HG02973 (cell line): ENCODE results near the gene CYP2B6.
"Not testable (repeated sequence)": the region's sequence is repeated elsewhere in the genome, so short reads cannot be mapped to it uniquely, and the experiment has no call there.

ENCODE experiments used
- ATAC-seq: cut with Tn5 transposase; IDR thresholded peaks from one replicate; pipeline ENCODE4 v1.9.1; 2021; ENCODE audit warnings: moderate library complexity; ENCODE audit not compliant: unreplicated experiment

The CYP2B6 gene

DNA sequence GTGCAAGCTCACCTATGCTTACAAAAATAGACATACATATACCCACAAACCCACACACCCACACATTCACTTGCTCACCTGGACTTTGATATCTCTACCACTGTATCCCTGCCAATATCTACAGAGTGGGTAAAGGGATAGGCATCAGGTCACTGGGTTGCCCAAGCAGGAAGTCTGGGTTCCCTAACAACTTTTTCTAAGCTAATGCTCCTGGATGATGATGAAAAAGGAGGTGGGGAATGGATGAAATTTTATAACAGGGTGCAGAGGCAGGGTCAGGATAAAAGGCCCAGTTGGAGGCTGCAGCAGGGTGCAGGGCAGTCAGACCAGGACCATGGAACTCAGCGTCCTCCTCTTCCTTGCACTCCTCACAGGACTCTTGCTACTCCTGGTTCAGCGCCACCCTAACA is at the start of gene CYP2B6:
Gene CYP2B6, plus strand, starts transcription at position 311 of the 410 bp plus-strand sequence. Its CDS starts 24 bp downstream, at position 335.
- ATAC-seq, result no peak

DNA sequence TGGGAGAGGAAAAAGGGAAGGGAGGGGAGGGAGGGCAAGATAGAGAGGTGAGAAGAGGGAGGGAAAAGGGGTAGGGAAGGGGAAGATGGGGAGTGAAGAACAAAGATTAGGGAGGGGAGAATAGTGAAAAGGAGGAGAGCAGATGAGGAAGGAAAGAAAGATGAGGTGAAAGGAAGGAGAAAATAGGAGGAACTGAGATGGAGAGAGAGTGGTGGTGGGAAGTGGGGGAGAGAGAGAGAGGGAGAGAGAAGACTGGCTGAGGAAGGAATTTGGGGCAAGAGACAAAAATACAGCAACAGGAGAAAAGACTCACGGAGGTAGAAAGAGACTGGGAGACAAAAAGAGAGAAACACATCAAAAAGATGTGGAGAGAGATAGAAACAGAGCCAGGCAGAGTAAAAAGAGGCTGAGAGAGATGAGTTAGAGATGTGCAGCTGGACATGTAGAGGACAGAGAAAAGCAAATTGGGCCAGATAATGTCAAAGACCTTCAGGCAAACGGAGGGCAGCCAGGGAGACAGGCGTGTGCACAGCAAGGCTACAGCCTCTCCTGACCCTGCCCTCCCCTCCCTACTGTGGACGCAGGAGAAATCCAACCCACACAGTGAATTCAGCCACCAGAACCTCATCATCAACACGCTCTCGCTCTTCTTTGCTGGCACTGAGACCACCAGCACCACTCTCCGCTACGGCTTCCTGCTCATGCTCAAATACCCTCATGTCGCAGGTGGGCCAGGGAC is 49.4 kb upstream of the CYP2B6 start:
- ATAC-seq, result no peak

DNA sequence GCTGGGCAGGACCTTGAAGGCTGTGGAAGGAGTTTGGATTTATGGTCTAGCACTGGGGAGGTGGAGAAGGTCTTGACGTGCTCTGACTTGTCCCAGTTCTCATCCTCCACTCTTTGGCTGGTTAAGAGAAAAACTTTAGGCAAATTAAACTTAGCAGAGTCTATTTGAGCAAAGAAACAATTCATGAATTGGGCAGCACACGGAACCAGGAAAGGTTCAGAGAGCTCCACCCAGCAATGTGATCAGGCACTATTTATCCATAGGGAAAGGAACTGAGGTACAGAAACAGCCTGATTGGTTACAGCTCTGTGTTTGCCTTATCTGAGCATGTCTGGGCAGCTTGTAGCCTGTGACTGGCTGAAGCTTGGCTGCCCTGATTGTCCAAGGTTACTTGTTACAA is 45.4 kb upstream of the CYP2B6 start:
- ATAC-seq, result no peak

DNA sequence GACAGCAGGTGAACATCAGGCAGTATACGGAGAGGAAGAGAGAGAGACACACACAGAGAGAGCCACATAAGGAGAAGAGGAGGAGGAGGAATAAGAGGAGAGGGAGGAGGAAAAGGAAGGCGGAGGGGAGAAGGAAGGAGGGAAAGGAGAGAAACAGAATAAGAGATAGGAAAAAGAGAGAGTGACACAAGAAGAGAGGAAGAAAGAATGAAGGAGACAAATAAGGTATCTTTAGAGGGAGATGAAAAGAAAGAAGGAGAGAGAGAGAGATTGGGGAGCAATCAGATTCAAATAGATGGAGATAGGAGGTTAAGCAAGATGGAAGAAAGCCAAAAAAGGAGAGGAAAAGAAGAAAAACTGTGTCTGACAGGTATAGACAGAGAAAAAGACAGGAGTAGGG is 44.0 kb upstream of the CYP2B6 start:
- no peak for ATAC-seq

DNA sequence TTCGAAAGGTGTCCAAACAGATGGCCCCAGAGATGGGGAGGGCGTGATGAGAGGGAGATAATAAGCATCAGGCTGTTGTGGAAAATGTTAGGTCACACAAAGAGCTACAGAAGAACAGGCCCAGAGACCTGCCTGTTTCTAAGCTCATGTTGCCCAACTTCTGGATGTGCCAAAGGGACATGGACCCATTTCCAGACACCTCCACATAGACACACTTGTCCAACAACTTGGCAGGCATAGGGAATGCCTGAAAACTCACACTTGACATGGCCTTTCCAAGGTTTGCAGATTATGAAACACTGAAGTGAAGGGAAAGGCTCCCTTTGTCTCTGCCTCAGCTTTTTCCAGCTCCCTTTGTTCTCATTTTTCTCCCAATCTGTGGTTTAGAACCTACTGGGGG is 43.5 kb upstream of the CYP2B6 start:
- no peak for ATAC-seq

DNA sequence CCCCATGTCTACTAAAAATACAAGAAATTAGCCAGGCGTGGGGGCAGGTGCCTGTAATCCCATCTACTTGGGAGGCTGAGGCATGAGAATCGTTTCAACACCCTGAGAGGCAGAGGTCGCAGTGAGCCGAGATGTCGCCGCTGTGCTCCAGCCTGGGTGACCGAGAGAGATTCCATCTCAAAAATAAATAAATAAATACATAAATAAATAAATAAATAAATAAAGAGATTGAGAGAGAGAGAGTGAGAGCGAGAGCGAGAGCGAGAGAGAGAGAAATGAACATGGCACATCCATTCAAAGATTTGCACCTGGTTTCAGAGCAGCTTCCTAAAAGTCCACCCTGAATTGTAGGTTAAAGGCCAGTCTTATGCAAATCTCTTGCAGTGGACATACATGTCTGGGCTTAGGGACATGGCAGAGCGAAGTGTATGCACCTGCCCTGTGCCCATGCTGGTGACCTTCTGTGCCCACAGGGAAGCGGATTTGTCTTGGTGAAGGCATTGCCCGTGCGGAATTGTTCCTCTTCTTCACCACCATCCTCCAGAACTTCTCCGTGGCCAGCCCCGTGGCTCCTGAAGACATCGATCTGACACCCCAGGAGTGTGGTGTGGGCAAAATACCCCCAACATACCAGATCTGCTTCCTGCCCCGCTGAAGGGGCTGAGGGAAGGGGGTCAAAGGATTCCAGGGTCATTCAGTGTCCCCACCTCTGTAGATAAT is 42.3 kb upstream of the CYP2B6 start:
- no peak for ATAC-seq

DNA sequence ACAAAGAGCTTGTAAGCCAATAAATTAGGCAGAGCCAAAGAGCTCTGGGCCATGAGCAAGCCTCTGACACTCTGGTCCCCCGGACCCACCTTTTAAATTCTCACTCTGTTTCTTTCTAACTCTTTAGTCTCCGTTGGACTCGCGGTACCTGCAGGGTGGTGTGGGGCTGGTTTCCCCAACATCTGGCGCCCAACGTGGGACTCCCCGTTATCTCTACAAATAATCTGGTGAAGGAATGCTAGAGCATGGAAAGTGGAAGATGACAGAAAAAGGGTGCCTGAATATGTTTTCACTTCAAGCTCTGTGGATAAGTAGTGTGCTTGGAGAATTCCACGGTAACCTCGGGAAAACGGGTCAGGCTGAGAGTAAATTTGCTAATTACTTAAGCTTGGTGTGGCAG is 36.5 kb upstream of the CYP2B6 start:
- no peak for ATAC-seq

DNA sequence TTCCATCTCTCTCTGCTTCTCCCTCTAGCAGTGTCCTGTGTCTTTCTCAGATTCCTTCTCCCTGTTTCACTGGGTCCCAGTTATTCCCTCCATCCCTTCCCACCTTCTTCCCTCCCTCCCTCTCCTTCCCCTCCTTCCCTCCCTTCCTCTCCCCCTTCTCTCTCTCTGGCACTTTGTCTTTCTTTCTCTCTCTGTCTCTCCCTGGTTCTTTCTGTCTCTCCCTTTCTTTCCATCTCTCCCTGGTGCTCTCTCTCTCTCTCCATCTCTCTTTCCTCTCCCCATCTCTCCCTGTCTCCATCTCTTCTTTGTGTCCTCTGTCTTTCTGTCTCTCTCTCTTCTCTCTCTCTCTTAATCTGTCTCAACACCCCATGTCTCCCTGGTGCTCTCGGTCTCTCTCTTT is 31.7 kb upstream of the CYP2B6 start:
- ATAC-seq, result no peak

DNA sequence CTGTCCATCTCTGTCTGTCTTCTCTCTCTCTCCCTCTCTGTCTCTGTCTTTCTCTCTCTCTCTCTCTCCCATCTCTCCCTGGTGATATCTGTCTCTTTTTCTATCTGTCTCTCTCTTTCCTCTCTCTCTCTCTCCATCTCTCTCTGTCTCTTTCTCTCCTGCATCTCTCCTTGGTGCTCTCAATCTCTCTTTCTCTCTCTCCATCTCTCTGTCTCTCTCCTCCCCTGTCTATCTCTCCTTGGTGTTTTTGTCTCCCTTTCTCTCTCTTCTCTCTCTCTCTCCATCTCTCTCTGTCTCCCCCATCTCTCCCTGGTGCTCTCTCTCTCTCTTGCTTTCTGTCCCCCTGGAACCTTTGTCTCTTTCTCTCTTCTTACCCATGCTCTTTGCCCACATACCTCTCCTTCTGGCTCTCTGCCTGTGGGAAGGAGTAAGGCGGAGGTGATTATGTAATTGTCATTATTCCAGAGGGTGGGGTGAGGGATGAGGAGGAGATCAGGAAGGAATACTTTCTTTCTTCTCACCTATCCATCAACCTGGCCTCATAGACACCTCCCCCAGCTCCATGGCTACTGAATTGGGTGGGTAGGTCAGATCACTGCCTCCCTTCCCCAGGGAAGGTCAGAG is 30.9 kb upstream of the CYP2B6 start:
- no peak for ATAC-seq

DNA sequence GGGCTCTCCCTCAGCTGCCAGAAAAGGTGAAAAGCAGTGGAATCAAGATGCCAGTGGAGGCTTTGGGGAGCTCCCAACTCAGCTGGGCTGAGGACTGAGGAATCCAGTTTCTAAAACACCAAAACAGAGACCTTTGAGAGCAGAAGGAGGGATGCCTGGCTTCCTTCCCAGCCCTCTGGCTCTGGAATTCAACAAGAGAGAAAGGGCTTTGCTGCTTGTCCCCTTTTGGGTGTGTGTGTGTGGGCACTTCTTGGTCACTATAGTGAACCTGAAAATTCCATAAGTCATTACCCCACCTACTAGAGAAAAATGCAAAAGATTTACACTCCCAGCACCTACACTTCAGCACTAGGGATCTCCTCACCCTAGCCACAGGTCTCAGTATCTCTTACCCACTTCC is 30.3 kb upstream of the CYP2B6 start:
- ATAC-seq, result no peak

DNA sequence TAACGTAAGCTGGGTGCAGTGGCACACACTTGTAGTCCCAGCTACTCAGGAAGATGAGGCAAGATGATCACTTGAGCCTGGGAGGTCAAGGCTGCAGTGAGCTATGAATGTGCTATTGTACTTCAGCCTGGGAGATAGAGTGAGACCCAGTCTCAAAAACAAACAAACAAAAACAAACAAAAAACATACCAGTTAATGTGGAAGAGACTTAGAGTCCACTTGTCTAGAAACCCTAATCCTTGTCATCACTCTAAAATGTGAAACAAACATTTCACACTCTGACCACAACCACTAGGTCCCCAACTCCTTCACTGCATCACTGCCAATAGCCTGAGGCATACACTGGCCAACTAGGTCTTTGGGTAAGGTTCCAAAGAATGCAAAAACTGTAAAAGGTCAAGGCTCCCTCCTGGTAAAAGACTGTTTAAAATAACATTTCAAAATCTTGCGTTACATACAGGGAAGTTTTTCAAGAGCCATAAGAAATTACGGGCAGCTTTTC is 28.6 kb upstream of the CYP2B6 start:
- no peak for ATAC-seq

DNA sequence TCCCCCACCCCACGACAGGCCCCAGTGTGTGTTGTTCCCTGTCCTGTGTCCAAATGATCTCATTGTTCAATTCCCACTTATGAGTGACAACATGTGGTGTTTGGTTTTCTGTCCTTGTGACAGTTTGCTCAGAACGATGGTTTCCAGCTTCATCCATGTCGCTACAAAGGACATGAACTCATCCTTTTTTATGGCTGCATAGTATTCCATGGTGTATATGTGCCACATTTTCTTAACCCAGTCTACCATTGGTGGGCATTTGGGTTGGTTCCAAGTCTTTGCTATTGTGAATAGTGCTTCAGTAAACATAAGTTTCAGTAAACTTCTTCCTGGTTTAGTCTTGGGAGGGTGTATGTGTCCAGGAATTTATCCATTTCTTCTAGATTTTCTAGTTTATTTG is 26.7 kb upstream of the CYP2B6 start:
- not testable (repeated sequence) for ATAC-seq

DNA sequence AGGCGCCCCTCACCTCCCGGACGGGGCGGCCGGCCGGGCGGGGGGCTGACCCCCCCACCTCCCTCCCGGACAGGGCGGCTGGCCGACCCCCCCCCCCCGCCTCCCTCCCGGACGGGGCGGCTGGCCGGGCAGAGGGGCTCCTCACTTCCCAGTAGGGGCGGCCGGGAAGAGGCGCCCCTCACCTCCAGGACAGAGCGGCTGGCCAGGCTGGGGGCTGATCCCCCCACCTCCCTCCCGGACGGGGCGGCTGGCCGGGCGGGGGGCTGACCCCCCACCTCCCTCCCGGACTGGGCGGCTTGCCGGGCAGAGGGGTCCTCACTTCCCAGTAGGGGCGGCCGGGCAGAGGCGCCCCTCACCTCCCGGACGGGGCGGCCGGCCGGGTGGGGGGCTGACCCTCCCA is 25.7 kb upstream of the CYP2B6 start:
- not testable (repeated sequence) for ATAC-seq

DNA sequence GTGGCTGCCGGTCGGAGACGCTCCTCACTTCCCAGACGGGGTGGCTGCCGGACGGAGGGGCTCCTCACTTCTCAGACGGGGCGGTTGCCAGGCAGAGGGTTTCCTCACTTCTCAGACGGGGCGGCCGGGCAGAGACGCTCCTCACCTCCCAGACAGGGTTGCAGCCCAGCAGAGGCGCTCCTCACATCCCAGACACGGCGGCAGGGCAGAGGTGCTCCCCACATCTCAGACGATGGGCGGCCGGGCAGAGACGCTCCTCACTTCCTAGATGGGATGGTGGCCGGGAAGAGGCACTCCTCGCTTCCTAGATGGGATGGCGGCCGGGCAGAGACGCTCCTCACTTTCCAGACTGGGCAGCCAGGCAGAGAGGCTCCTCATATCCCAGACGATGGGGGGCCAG is 24.5 kb upstream of the CYP2B6 start:
- ATAC-seq, result not testable (repeated sequence)

DNA sequence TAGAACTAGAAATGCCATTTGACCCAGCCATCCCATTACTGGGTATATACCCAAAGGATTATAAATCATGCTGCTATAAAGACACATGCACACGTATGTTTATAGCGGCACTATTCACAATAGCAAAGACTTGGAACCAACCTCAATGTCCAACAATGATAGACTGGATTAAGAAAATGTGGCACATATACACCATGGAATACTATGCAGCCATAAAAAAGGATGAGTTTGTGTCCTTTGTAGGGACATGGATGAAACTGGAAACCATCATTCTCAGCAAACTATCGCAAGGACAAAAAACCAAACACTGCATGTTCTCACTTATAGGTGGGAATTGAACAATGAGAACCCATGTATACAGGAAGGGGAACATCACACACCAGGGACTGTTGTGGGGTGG is 23.0 kb upstream of the CYP2B6 start:
- ATAC-seq, result not testable (repeated sequence)

DNA sequence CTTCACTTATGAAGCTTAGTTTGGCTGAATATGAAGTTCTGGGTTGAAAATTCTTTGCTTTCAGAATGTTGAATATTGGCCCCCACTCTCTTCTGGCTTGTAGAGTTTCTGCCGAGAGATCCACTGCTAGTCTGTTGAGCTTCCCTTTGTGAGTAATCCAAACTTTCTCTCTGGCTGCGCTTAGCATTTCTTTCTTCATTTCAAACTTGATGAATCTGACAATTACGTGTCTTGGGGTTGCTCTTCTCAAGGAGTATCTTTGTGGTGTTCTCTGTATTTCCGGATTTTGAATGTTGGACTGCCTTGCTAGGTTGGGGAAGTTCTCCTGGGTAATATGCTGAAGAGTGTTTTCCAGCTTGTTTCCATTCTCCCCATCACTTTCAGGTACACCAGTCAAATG is 21.4 kb upstream of the CYP2B6 start:
- not testable (repeated sequence) for ATAC-seq

DNA sequence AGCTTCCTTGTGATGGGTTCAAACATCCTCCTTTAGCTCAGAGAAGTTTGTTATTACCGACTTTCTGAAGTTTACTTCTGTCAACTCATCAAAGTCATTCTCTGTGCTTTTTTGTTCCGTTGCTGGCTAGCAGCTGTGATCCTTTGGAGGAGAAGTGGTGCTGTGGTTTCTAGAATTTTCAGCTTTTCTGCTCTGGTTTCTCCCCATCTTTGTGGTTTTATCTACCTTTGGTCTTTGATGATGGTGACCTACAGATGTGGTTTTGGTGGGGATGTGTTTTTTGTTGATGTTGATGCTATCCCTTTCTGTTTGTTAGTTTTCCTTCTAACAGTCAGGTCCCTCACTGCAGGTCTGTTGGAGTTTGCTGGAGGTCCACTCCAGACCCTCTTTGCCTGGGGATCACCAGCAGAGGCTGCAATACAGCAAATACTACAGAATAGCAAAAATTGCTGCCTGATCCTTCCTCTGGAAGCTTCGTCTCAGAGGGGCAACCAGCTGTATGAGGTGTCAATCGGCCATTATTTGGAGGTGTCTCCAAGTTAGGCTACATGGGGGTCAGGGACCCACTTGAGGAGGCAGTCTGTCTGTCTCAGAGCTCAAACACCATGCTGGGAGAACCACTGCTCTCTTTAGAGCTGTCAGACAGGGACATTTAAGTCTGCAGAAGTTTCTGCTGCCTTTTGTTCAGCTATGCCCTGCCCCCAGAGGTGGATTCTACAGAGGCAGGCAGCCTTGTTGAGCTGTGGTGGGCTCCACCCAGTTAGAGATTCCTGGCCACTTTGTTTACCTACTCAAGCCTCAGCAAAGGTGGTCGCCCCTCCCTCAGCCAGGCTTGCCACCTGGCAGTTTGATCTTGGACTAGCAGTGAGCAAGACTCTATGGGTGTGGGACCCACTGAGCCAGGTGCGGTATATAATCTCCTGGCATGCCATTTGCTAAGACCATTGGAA is 20.4 kb upstream of the CYP2B6 start:
- not testable (repeated sequence) for ATAC-seq

DNA sequence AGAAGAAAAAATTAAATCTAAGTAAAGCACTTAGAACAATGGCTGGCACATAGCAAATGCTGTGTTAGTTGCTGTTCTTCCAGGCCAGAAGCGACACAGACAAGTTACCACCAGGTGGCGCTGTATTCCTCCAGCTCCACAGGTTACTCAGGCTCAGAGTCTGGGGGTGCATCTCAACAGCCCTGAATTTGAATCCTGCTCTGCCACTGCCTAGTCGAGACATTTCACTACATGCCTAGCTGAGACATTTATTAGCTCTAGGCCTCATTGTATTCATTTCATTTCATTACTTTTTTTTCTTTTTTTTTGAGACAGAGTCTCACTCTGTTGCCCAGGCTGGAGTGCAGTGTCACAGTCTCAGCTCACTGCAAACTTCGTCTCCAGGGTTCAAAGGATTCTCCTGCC is 16.4 kb upstream of the CYP2B6 start:
- no peak for ATAC-seq

DNA sequence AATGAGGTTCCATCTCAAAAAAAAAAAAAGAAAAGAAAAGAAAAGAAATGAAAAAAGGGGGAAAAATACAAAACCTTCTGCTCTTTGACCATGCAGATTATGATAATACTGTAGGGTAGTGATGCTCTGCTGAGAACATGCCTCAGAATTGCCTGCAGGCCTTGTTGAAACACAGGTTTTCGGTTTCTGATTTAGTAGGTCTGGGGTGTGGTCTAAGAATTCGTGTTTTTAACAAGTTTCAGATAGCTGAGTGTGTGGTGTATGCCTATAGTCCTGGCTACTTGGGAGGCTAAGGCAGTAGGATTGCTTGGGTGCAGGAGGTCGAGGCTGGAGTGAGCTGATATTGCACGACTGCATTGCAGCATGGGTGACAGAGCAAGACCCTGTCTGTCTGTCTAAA is 14.9 kb upstream of the CYP2B6 start:
- no peak for ATAC-seq

DNA sequence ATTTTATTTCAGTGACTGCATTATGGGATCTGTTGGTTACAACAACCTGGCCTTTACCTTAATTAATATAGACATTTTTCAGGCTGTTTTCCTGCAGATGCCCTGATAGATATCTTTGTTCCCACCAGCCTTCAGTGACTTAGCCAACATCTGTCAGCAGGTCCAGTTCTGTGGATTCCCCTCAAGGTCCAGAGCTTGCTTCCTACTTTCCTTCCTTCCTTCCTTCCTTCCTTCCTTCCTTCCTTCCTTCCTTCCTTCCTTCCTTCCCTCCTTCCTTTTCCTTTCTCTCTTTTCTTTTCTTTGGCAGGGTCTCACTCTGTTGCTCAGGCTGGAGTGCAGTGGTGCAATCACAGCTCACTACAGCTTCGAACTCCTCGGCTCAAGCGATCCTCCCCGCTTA is 14.4 kb upstream of the CYP2B6 start:
- no peak for ATAC-seq

DNA sequence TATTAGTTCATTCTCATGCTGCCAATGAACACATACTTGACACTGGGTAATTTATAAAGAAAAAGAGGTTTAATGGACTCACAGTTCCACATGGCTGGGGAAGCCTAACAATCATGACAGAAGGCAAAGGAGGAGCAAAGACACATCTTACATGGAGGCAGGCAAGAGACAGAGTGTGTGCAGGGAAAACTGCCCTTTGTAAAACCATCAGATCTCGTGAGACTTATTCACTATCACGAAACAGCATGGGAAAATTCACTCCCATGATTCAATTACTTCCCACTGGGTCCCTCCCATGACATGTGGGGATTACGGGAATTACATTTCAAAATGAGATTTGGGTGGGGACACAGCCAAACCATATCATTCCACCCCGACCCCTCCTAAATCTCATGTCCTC is 11.3 kb upstream of the CYP2B6 start:
- ATAC-seq, result not testable (repeated sequence)
